Activated CD4-positive, alpha-beta T cell treated with anti-CD3 and anti-CD28 coated beads, Interleukin-2, amount 50 U/mL, for 24 hours (primary cell): ENCODE data around the gene HEPHL1.
"Not testable (repeated sequence)": the region's sequence is repeated elsewhere in the genome, so short reads cannot be mapped to it uniquely, and the experiment has no call there.

Experiments
- DNase-seq, 2 donors: peaks; one replicate each; pipeline ENCODE4 v3.0.0-alpha.2; 2020; ENCODE audit warnings: low read depth in 1 of 2, low spot score in 1 of 2

Gene HEPHL1

GRCh38 chr11:94148189-94148588, 127.0 kb downstream of the HEPHL1 start:
- no peak for DNase-seq

DNA sequence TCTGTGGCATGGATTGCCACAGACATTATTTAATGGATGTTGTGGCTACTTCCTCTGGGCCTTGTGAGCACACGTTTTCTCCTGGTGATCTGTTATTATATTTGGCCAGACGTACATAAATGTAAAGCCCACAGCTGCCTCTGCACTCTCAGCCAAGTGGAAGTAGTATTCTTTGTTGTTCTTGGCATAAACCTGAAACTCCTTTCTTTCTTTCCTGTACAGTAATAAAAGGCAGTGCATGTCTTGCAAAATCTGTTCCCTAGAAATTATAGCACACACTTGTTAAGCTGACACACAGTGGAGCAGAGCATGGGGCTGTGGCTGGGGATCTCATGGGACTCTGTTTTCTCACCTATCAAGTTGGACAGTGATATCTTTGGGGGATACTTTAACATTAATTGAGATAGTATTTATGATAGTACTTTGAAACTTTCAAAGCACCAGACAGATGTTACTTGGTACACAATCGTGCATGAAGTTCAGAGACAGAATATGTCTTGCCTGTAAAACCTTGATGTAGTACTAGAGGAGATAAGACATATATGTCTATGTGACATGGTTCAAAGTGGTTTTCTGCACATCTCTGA, 128.4 kb downstream of the HEPHL1 start:
- no peak for DNase-seq

DNA sequence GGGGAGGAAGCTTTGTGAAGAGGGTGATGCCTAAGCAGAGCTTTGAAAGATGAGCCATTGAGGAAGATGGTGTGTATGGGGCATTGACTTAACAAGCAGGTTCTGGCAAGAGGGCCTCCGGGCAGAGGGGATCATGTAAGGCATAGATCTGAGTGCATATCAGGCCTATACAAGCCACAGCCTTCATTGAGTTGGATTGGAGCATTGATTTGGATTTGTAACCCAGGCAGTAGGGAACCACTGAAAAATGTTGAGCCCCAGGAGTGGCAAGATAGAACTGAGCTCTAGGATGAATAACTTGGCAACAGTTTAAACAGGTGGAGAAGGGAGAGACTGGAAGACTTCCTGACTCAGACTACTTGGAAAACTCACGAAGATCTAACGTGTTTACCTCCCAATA, 128.9 kb downstream of the HEPHL1 start:
- no peak for DNase-seq

DNA sequence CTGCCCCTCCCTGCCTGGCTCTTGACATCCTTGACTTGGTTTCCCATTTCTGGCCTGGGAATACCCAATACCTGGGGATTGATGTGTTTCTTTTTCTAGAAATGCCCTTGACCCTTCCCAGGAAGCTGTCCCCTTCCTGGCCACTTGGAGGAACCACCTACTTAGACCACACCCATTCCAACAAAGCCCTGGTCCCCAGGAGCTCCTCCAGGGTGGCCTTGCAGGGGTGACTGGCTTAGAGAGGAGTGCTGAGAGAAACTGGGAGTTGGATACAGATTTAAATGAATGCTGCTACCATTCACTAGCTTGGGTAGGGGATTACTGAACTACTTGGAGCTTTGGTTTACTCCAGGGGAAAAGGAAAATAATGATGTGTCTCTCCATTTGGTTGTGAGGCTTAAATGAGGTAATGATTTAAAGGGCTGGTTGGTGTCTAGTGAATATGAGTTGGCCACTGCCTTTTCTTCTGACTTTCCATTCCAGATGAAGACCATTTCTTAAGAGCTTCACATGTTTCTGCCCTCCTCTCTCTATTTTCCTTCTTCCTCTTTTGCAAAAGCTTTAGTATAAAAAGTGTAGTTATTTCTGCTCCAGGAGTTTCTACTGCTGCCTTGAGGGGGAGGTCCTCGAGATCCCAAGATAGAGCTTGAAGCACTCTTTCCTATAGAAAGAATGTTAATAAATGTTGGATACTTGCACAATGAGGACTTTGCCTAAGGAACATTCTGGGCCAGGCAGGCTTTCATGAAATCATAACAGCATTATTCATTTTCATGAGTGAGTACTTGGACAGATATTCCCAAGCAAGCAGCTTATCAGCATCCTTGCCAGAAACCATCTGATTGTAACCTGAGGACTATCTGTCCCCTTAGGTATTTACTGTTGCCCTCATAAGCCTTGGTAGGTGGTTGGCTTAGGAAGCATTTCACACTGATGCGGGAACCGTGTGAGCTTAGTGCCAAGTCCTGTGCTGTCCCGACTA, 129.8 kb downstream of the HEPHL1 start:
- DNase-seq, result no peak

DNA sequence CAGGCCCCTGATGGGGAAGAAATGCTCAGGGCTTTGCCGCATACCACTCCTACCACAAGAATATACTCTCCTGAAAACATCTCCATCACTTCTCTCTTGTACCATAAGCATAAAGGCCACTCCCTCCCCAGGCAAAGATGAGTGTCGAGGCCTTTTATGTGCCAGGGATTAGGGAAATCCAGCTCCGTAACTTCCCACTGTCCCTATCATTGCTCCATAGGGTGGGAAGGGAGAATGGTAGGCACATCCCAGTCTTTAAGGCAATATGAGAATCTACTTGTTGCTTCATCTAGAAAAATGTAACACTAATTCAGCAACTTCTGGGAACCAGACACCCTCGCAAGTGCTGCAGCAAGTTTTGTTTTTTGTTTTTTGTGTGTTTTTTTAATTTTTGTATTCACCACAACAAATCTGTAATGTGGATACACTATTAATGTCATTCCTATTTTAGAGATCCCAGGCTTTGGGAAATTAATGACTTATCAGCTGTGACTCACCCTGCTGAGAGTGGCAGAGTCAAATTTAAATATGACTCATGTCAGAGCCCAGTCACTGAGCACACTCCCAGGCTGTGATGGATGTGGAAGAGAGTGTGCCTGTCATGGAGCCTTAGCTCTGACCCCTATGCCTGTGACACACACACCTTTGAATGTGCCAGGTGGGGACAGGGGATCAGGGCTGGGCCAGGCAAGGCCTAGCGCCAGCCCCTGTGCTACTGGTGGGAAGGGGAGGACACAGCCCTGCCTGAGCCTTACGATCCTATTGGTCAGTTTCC, 130.9 kb downstream of the HEPHL1 start:
- no peak for DNase-seq

GRCh38 chr11:94152678-94153065, 131.5 kb downstream of the HEPHL1 start:
- no peak for DNase-seq

DNA sequence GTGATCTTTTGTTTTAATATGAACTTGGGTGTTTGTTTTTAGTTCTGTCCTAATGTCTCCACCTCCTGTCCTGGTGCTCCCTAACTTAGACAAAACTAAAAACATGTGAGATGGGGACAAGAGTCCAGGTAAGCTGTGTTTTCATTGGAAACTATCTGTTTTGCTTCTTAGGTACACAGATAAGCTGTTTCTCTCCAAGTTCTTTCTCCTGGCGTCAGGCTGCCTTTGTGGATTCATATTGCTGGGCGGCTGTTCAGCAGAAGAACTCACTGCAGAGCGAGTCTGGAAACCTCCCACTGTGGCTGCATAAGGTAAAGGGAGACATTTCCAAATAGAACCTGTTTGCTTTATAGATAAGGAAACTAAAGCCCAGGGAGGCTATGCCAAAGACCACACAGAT, 132.2 kb downstream of the HEPHL1 start:
- no peak for DNase-seq

GRCh38 chr11:94154095-94154856, 133.1 kb downstream of the HEPHL1 start:
- no peak for DNase-seq

DNA sequence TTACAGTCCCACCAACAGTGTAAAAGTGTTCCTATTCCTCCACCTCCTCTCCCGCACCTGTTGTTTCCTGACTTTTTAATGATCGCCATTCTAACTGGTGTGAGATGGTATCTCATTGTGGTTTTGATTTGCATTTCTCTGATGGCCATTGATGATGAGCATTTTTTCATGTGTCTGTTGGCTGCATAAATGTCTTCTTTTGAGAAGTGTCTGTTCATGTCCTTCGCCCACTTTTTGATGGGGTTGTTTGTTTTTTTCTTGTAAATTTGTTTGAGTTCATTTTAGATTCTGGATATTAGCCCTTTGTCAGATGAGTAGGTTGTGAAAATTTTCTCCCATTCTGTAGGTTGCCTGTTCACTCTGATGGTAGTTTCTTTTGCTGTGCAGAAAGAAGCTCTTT, 136.2 kb downstream of the HEPHL1 start:
- not testable (repeated sequence) for DNase-seq
